OCI-LY7 (cell line): ENCODE data around the gene CLRN3. TPM values are rescaled to one million over a fixed set of nuclear protein-coding genes. Genes with fewer than 3 reads are reported as not detected.

Experiments
- BruUV-seq: library from RNA; stranded (reverse); fragments of 400-500 nt; replicated peaks from 2 replicates; lab custom pipeline; 2021; lab: Mats Ljungman, UMichigan
- CTCF ChIA-PET: fragments of 300-600 bp; sonication (Branson Sonifier 250); formaldehyde crosslinking; loops from one replicate; lab custom pipeline; 2022; ENCODE audit warnings: antibody characterized with exemption; ENCODE audit not compliant: unreplicated experiment; lab: Charles Lee
- POLR2A ChIA-PET: fragments of 300-600 bp; sonication (Branson Sonifier 250); formaldehyde crosslinking; loops from one replicate; lab custom pipeline; 2022; ENCODE audit warnings: antibody characterized with exemption; lab: Charles Lee
- DNase-seq: peaks from one replicate; pipeline ENCODE4 v3.0.0-alpha.2; 2015; ENCODE audit warnings: low spot score
- H2AFZ ChIP-seq: fragments of 200-600 bp; sonication (generic), shearing (Covaris generic); 2 replicates; pipeline ENCODE4 v1.6.1; 2014; ENCODE audit warnings: mild to moderate bottlenecking, antibody characterized with exemption, low read length, moderate library complexity
- H3K27ac ChIP-seq: fragments of 200-600 bp; sonication (generic); 2 replicates; pipeline ENCODE4 v1.5.1; 2014; ENCODE audit warnings: mixed run types, low read depth, mild to moderate bottlenecking, moderate library complexity, low read length, inconsistent platforms; ENCODE audit not compliant: poor library complexity, severe bottlenecking
- H3K36me3 ChIP-seq: fragments of 200-600 bp; sonication (generic); 2 replicates; pipeline ENCODE4 v1.6.1; 2014; ENCODE audit warnings: mild to moderate bottlenecking, antibody characterized with exemption, low read length, moderate library complexity, mixed read lengths; ENCODE audit not compliant: insufficient read depth
- H3K4me1 ChIP-seq: fragments of 200-600 bp; sonication (generic); 2 replicates; pipeline ENCODE4 v1.5.1; 2014; ENCODE audit warnings: mild to moderate bottlenecking, low read length; ENCODE audit not compliant: insufficient read depth, poor library complexity, severe bottlenecking
- H3K4me2 ChIP-seq: fragments of 200-600 bp; sonication (generic); 2 replicates; pipeline ENCODE4 v1.6.1; 2014; ENCODE audit warnings: mild to moderate bottlenecking, low read length
- H3K4me3 ChIP-seq: fragments of 200-600 bp; sonication (generic); 2 replicates; pipeline ENCODE4 v1.5.1; 2014; ENCODE audit warnings: mild to moderate bottlenecking, low read depth, low read length; ENCODE audit not compliant: poor library complexity, severe bottlenecking
- H3K79me2 ChIP-seq: fragments of 200-600 bp; sonication (generic); 2 replicates; pipeline ENCODE4 v1.6.1; 2016; ENCODE audit warnings: low read depth, mild to moderate bottlenecking, low read length, moderate library complexity, mixed read lengths; ENCODE audit not compliant: insufficient read depth
- H3K9me2 ChIP-seq: fragments of 200-600 bp; sonication (generic); 2 replicates; pipeline ENCODE4 v1.6.1; 2016; ENCODE audit warnings: mild to moderate bottlenecking, low read length, mixed read lengths; ENCODE audit not compliant: insufficient read depth
- H3K9me3 ChIP-seq: fragments of 200-600 bp; sonication (generic); 2 replicates; pipeline ENCODE4 v1.6.1; 2014; ENCODE audit warnings: mild to moderate bottlenecking, mixed run types, low read length, mixed read lengths
- H4K20me1 ChIP-seq: fragments of 200-600 bp; sonication (generic); 2 replicates; pipeline ENCODE4 v1.6.1; 2014; ENCODE audit warnings: mild to moderate bottlenecking, antibody characterized with exemption, low read length, moderate library complexity, mixed read lengths; ENCODE audit not compliant: insufficient read depth
- CTCF ChIP-seq: fragments of 200-600 bp; sonication (generic); conservative IDR thresholded peaks from 2 replicates; pipeline ENCODE4 v1.5.1; 2014; ENCODE audit warnings: mild to moderate bottlenecking, antibody characterized with exemption, low read length, moderate library complexity, mixed read lengths
- EZH2phosphoT487 ChIP-seq: fragments of 200-600 bp; sonication (generic); IDR thresholded peaks from 2 replicates; pipeline ENCODE4 v1.6.1; 2018; ENCODE audit warnings: low read depth, borderline replicate concordance, mild to moderate bottlenecking, mixed run types, antibody characterized with exemption, low read length, moderate library complexity, mixed read lengths
- intact Hi-C: fragments of 100-400 bp; cut with micrococcal nuclease; formaldehyde crosslinking; loops from one replicate; pipeline ENCODE4 v1.10.0; 2022; ENCODE audit not compliant: unreplicated experiment
- total RNA-seq, 2 experiments: library from RNA; depleted of rRNA in 1 of 2; stranded (reverse); fragments of >200 nt in 1 of 2; shearing (Covaris generic) in 1 of 2; gene quantifications; 2 replicates each; pipeline ENCODE4 v1.2.3, GENCODE V29; 2014 to 2022

CLRN3 gene
- total RNA-seq, 2 experiments from 2014 or later: not detected

GRCh38 chr10:127845756-127846155, 47.0 kb downstream of the CLRN3 start:
- H3K4me3 ChIP-seq: no peak overlapping the region
- no peak for DNase-seq
- H3K9me3 ChIP-seq: no peaks in the 10 kb centered on the region
- intact Hi-C loops: no loop called here
- no peak for TF ChIP-seq CTCF
- H3K4me2 ChIP-seq: no peak overlapping the region
- H3K9me2 ChIP-seq: no peaks in the 10 kb centered on the region
- H3K36me3 ChIP-seq: no peaks in the 10 kb centered on the region
- H4K20me1 ChIP-seq: no peaks in the 10 kb centered on the region
- ChIA-PET CTCF (no interaction called here), POLR2A (no interaction called here)
- peaks cover 3% of the 10 kb centered on the region for H3K4me1 ChIP-seq
- no peaks in the 10 kb centered on the region for H3K79me2 ChIP-seq
- H3K27ac ChIP-seq: no peak overlapping the region
- no peak overlapping the region for H2AFZ ChIP-seq
- BruUV-seq: no TSS peak

GRCh38 chr10:127840884-127841283, 51.9 kb downstream of the CLRN3 start:
- Histone ChIP-seq H3K4me1 (no peaks in the 10 kb centered on the region), H3K27ac (no peak overlapping the region)
- POLR2A ChIA-PET: no interaction called here

GRCh38 chr10:127836966-127837365, 55.8 kb downstream of the CLRN3 start:
- BruUV-seq: no TSS peak
- no peak for DNase-seq

More at GRCh38 chr10:127840884-127841283, 51.9 kb downstream of the CLRN3 start:
- no peak overlapping the region for H3K4me2 ChIP-seq
- no peaks in the 10 kb centered on the region for H3K9me2 ChIP-seq
- no peak for TF ChIP-seq CTCF
- TF ChIP-seq EZH2phosphoT487: no peak
- H3K79me2 ChIP-seq: no peaks in the 10 kb centered on the region
- BruUV-seq: no TSS peak
- intact Hi-C loops: no loop called here
- CTCF ChIA-PET: no interaction called here
- no peak overlapping the region for H2AFZ ChIP-seq
- H3K9me3 ChIP-seq: no peaks in the 10 kb centered on the region
- H3K4me3 ChIP-seq: no peak overlapping the region
- no peaks in the 10 kb centered on the region for H4K20me1 ChIP-seq
- H3K36me3 ChIP-seq: no peaks in the 10 kb centered on the region
- DNase-seq: no peak

More at GRCh38 chr10:127836966-127837365, 55.8 kb downstream of the CLRN3 start:
- Histone ChIP-seq H3K79me2 (no peaks in the 10 kb centered on the region), H4K20me1 (no peaks in the 10 kb centered on the region), H3K4me3 (no peak overlapping the region), H3K4me2 (no peak overlapping the region), H3K9me2 (no peaks in the 10 kb centered on the region), H3K27ac (no peak overlapping the region), H3K4me1 (no peaks in the 10 kb centered on the region), H3K36me3 (no peaks in the 10 kb centered on the region), H3K9me3 (no peaks in the 10 kb centered on the region), H2AFZ (no peak overlapping the region)
- ChIA-PET POLR2A (interaction anchor here (0.6 kb wide), 1 partner anchor 51 kb away, joined by 9 read pairs; no protein-coding TSS in a partner anchor), CTCF (no interaction called here)
- no peak for TF ChIP-seq EZH2phosphoT487
- TF ChIP-seq CTCF: no peak
- intact Hi-C loops: no loop called here
